CD14-positive monocyte (primary cell): ENCODE data around the gene KHK. TPM values are rescaled to one million over a fixed set of nuclear protein-coding genes. Genes with fewer than 3 reads are reported as not detected.

Experiments used
- DNase-seq, 3 donors: peaks; one replicate each; pipeline ENCODE4 v3.0.0-alpha.2; 2011 to 2022
- H2AFZ ChIP-seq: 2 replicates; pipeline ENCODE4 v1.6.0; 2012; ENCODE audit warnings: mild to moderate bottlenecking, low read depth, low read length, inconsistent platforms; ENCODE audit not compliant: insufficient read depth, poor library complexity, severe bottlenecking
- H3K27ac ChIP-seq, 2 donors: 1 replicate in 1 of 2; 2 replicates in 1 of 2; pipeline ENCODE4 v1.5.1; 2012 to 2013; ENCODE audit warnings: low read length in 2 of 2, control low read depth in 1 of 2, inconsistent platforms in 1 of 2, low read depth in 1 of 2, mild to moderate bottlenecking in 1 of 2
- H3K27me3 ChIP-seq, 2 donors: one replicate each; pipeline versions ENCODE4 v1.6.0 to v1.6.1; 2011 to 2013; ENCODE audit warnings: low read length in 2 of 2; ENCODE audit not compliant: control insufficient read depth in 2 of 2, insufficient read depth in 2 of 2
- H3K36me3 ChIP-seq, 2 donors: replicated peaks in 1 of 2; 1 replicate in 1 of 2; 2 replicates in 1 of 2; pipeline versions ENCODE4 v1.5.1 to v1.6.1; 2012 to 2013; ENCODE audit warnings: low read length in 2 of 2, control low read depth in 1 of 2, inconsistent platforms in 1 of 2, mild to moderate bottlenecking in 1 of 2; ENCODE audit not compliant: insufficient read depth in 2 of 2, control insufficient read depth in 1 of 2
- H3K4me1 ChIP-seq, 2 donors: 1 replicate in 1 of 2; 2 replicates in 1 of 2; pipeline versions ENCODE4 v1.5.1 to v1.6.1; 2012 to 2013; ENCODE audit warnings: low read length in 2 of 2, control low read depth in 1 of 2, inconsistent platforms in 1 of 2, mild to moderate bottlenecking in 1 of 2, moderate library complexity in 1 of 2; ENCODE audit not compliant: insufficient read depth in 2 of 2, control insufficient read depth in 1 of 2
- H3K4me2 ChIP-seq: replicated peaks from 2 replicates; pipeline ENCODE3; 2012; ENCODE audit warnings: low read length, moderate library complexity, mild to moderate bottlenecking; ENCODE audit not compliant: poor library complexity, severe bottlenecking; ENCODE audit errors: extremely low read depth
- H3K4me3 ChIP-seq, 3 experiments: fragments of 200-600 bp in 1 of 3; sonication (generic) in 1 of 3; replicated peaks in 1 of 3; 1 replicate in 2 of 3; 2 replicates in 1 of 3; pipeline ENCODE4 v1.5.1; 2011 to 2013; ENCODE audit warnings: low read length in 3 of 3, mild to moderate bottlenecking in 3 of 3, control low read depth in 2 of 3, low read depth in 2 of 3, inconsistent platforms in 1 of 3, moderate library complexity in 1 of 3
- H3K79me2 ChIP-seq: 2 replicates; pipeline ENCODE4 v1.6.0; 2012; ENCODE audit warnings: mild to moderate bottlenecking, control low read depth, inconsistent platforms, low read length, moderate library complexity; ENCODE audit not compliant: insufficient read depth
- H3K9ac ChIP-seq: 2 replicates; pipeline ENCODE4 v1.6.0; 2017; ENCODE audit warnings: low read length, mild to moderate bottlenecking; ENCODE audit not compliant: insufficient read depth, poor library complexity, severe bottlenecking
- H3K9me3 ChIP-seq, 2 donors: replicated peaks in 1 of 2; 1 replicate in 1 of 2; 2 replicates in 1 of 2; pipeline versions ENCODE4 v1.5.1 to v1.6.1; 2012 to 2013; ENCODE audit warnings: low read length in 2 of 2, control low read depth in 1 of 2; ENCODE audit not compliant: control insufficient read depth in 1 of 2, insufficient read depth in 1 of 2
- H4K20me1 ChIP-seq: 2 replicates; pipeline ENCODE4 v1.6.0; 2012; ENCODE audit warnings: mild to moderate bottlenecking, low read length, control low read depth, moderate library complexity; ENCODE audit not compliant: insufficient read depth
- H3K27ac Mint-ChIP-seq, 7 donors: one replicate each; pipeline ENCODE4 v1.8.0; 2020; ENCODE audit warnings: mild to moderate bottlenecking in 7 of 7, mixed read lengths in 7 of 7, moderate library complexity in 6 of 7, inconsistent platforms in 2 of 7
- H3K27me3 Mint-ChIP-seq, 3 donors: one replicate each; pipeline ENCODE4 v1.8.0; 2021 to 2022; ENCODE audit warnings: low read depth in 3 of 3, mild to moderate bottlenecking in 3 of 3, mixed read lengths in 3 of 3, moderate library complexity in 3 of 3, inconsistent platforms in 1 of 3
- H3K36me3 Mint-ChIP-seq, 2 donors: one replicate each; pipeline ENCODE4 v1.8.0; 2020; ENCODE audit warnings: mixed read lengths in 2 of 2, inconsistent platforms in 1 of 2, mild to moderate bottlenecking in 1 of 2
- H3K4me1 Mint-ChIP-seq: one replicate; pipeline ENCODE4 v1.8.0; 2020; ENCODE audit warnings: mild to moderate bottlenecking, mixed read lengths
- H3K4me3 Mint-ChIP-seq, 2 donors: one replicate each; pipeline ENCODE4 v1.8.0; 2020; ENCODE audit warnings: mild to moderate bottlenecking in 2 of 2, mixed read lengths in 2 of 2, moderate library complexity in 1 of 2
- H3K9me3 Mint-ChIP-seq, 7 donors: one replicate each; pipeline ENCODE4 v1.8.0; 2020 to 2022; ENCODE audit warnings: mixed read lengths in 7 of 7, mild to moderate bottlenecking in 6 of 7, moderate library complexity in 6 of 7, inconsistent platforms in 2 of 7
- WGBS: methylation state at CpG from one replicate; pipeline ENCODE4 v1.1.5; 2013; ENCODE audit warnings: missing lambda C conversion rate; ENCODE audit not compliant: insufficient coverage; 5-methylcytosine and 5-hydroxymethylcytosine counted together
- intact Hi-C, 2 donors: fragments of 100-400 bp; cut with micrococcal nuclease; formaldehyde crosslinking; loops; one replicate each; pipeline versions ENCODE4 v1.15.0 to v1.15.1; 2023
- polyA plus RNA-seq, 3 donors: library from polyadenylated mRNA; depleted of rRNA in 1 of 3; unstranded in 2 of 3; stranded (reverse) in 1 of 3; fragments of 300-500 nt in 2 of 3; fragments of >200 nt in 1 of 3; fragmentation: Illumina TruSeq in 2 of 3; gene quantifications; 1 replicate in 2 of 3; 2 replicates in 1 of 3; pipeline ENCODE4 v1.2.3, GENCODE V29; 2012 to 2021
- TF ChIP-seq, protein P1 (sequence below): fragments of 200-600 bp; IDR thresholded peaks from one replicate; pipeline ENCODE4 v1.8.0; 2022; ENCODE audit warnings: antibody characterized with exemption, mild to moderate bottlenecking

Gene KHK
- polyA plus RNA-seq, 3 donors: 3.4 to 7.3 (median 6.6) TPM

- Histone ChIP-seq H3K9ac (peak within 1 kb of the TSS; percentile 67), H3K79me2 (no peaks in the 10 kb centered on the region), H2AFZ (peak within 1 kb of the TSS; percentile 97), H3K27me3 (peaks cover 0 to 6% of the 10 kb centered on the region in 2 donors), H3K4me1 (peaks cover 19 to 30% of the 10 kb centered on the region in 2 donors), H3K4me2 (peak within 1 kb of the TSS; percentile 90), H4K20me1 (no peaks in the 10 kb centered on the region), H3K4me3 (peak within 1 kb of the TSS; percentile 59 to 85 (median 64)), H3K36me3 (peaks cover 8 to 22% of the 10 kb centered on the region in 2 donors), H3K27ac (peak within 1 kb of the TSS; percentile 21 to 75), H3K9me3 (no peaks in the 10 kb centered on the region)
- DNase-seq: peak; percentile 86 to 93 (median 90)
- Mint-ChIP-seq H3K4me1 (peaks cover 19% of the 10 kb centered on the region), H3K36me3 (peaks cover 13 to 25% of the 10 kb centered on the region in 2 donors), H3K27me3 (peaks cover 5 to 15% (median 12%) of the 10 kb centered on the region in 3 donors), H3K27ac (peak within 1 kb of the TSS; percentile 83 to 96 (median 94)), H3K4me3 (peak within 1 kb of the TSS; percentile 97), H3K9me3 (no peaks in the 10 kb centered on the region)
- intact Hi-C loops: loop anchor here (5.0 kb wide), 1 partner anchor 36 kb away; the partner anchor contains the start of gene KHK (in 2 of the 2)
- WGBS: under 1% methylated on average over 52 of the region's 67 CpGs
- TF ChIP-seq, protein P1, sequence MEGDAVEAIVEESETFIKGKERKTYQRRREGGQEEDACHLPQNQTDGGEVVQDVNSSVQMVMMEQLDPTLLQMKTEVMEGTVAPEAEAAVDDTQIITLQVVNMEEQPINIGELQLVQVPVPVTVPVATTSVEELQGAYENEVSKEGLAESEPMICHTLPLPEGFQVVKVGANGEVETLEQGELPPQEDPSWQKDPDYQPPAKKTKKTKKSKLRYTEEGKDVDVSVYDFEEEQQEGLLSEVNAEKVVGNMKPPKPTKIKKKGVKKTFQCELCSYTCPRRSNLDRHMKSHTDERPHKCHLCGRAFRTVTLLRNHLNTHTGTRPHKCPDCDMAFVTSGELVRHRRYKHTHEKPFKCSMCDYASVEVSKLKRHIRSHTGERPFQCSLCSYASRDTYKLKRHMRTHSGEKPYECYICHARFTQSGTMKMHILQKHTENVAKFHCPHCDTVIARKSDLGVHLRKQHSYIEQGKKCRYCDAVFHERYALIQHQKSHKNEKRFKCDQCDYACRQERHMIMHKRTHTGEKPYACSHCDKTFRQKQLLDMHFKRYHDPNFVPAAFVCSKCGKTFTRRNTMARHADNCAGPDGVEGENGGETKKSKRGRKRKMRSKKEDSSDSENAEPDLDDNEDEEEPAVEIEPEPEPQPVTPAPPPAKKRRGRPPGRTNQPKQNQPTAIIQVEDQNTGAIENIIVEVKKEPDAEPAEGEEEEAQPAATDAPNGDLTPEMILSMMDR: no peak
These were observed 35.3 kb upstream of the KHK start, which contains the start of gene AGBL5 for GRCh38 chr2:27050996-27051901. TSS of gene AGBL5 (plus strand) at chr2:27051668. CDS start at chr2:27052959, 1,291 bp downstream.

GRCh38 chr2:27051902-27052645, 34.5 kb upstream of the KHK start:
- no peaks in the 10 kb centered on the region for H3K9me3 ChIP-seq
- peak overlapping the region; percentile 97 for H2AFZ ChIP-seq
- peak overlapping the region; percentile 28 to 74 (median 50) for H3K27ac Mint-ChIP-seq
- peaks cover 8 to 25% of the 10 kb centered on the region in 2 donors for H3K36me3 ChIP-seq
- peaks cover 19 to 30% of the 10 kb centered on the region in 2 donors for H3K4me1 ChIP-seq
- H3K79me2 ChIP-seq: no peaks in the 10 kb centered on the region
- DNase-seq: peak in 1 of 3 donors; percentile 16
- H3K4me3 Mint-ChIP-seq: peak overlapping the region; percentile 91 to 97
- peak overlapping the region; percentile 90 for H3K4me2 ChIP-seq
- H3K27me3 ChIP-seq: peaks cover 0 to 6% of the 10 kb centered on the region in 2 donors
- peak overlapping the region; percentile 59 to 85 (median 64) for H3K4me3 ChIP-seq
- TF ChIP-seq, protein P1: no peak
- peaks cover 19% of the 10 kb centered on the region for H3K4me1 Mint-ChIP-seq
- peaks cover 15 to 28% of the 10 kb centered on the region in 2 donors for H3K36me3 Mint-ChIP-seq
- H3K27ac ChIP-seq: peak overlapping the region in 1 of 2 donors; percentile 75
- peak overlapping the region; percentile 67 for H3K9ac ChIP-seq
- no peaks in the 10 kb centered on the region for H4K20me1 ChIP-seq
- WGBS: 0% methylated on average over 8 of the region's 24 CpGs
- no peaks in the 10 kb centered on the region for H3K9me3 Mint-ChIP-seq
- peaks cover 5 to 15% (median 12%) of the 10 kb centered on the region in 3 donors for H3K27me3 Mint-ChIP-seq
- intact Hi-C loops: loop anchor here (5.0 kb wide), 1 partner anchor 35 kb away; the partner anchor contains the start of gene KHK (in 2 of the 2)
